Right lobe of liver (tissue), 6 donors: ENCODE data around the gene SEMA7A. TPM values are rescaled to one million over a fixed set of nuclear protein-coding genes. Genes with fewer than 3 reads are reported as not detected.
"Not testable (repeated sequence)": the region's sequence is repeated elsewhere in the genome, so short reads cannot be mapped to it uniquely, and the experiment has no call there.

ENCODE experiments used
- ATAC-seq, 4 donors: fragments of 200-7000 bp; cut with Tn5 transposase; one replicate each; pipeline ENCODE4 v1.9.1; 2020; ENCODE audit warnings: mild to moderate bottlenecking in 4 of 4, moderate library complexity in 4 of 4
- DNase-seq, 3 donors: peaks; one replicate each; pipeline ENCODE4 v3.0.0-alpha.2; 2020
- H3K27ac ChIP-seq, 3 donors: fragments of 200-600 bp; one replicate each; pipeline ENCODE4 v1.8.0; 2022
- H3K27me3 ChIP-seq, 2 donors: fragments of 200-600 bp; one replicate each; pipeline ENCODE4 v1.8.0; 2022
- H3K36me3 ChIP-seq, 4 donors: fragments of 200-600 bp; sonication (generic) in 1 of 4; one replicate each; pipeline versions ENCODE4 v1.5.1 to v1.8.0; 2017 to 2022; ENCODE audit warnings: control low read depth in 1 of 4
- H3K4me1 ChIP-seq, 4 donors: fragments of 200-600 bp; sonication (generic) in 1 of 4; one replicate each; pipeline versions ENCODE4 v1.5.1 to v1.8.0; 2017 to 2022; ENCODE audit warnings: control low read depth in 1 of 4
- H3K4me3 ChIP-seq, 3 donors: fragments of 200-600 bp; one replicate each; pipeline ENCODE4 v1.8.0; 2022
- H3K9me3 ChIP-seq, 4 donors: fragments of 200-600 bp; sonication (generic) in 1 of 4; one replicate each; pipeline versions ENCODE4 v1.5.1 to v1.8.0; 2017 to 2022; ENCODE audit warnings: control low read depth in 1 of 4
- POLR2A ChIP-seq: fragments of 450-650 bp; IDR thresholded peaks from one replicate; pipeline ENCODE4 v1.6.1; 2017; ENCODE audit warnings: antibody characterized with exemption, mild to moderate bottlenecking
- WGBS: methylation state at CpG from one replicate; pipeline ENCODE4 v1.1.6; 2018; ENCODE audit warnings: low coverage, low lambda C conversion rate; ENCODE audit not compliant: insufficient coverage; ENCODE audit errors: missing lambda C conversion rate; 5-methylcytosine and 5-hydroxymethylcytosine counted together
- intact Hi-C, 2 donors: fragments of 100-400 bp; cut with DNase I; formaldehyde crosslinking; loops; one replicate each; pipeline versions ENCODE4 v1.11.2 to v1.14.1; 2022
- microRNA-seq, 2 donors: library from miRNA; unstranded; fragments of <30 nt; microRNA quantifications; one replicate each; pipeline ENCODE4, GENCODE V29; 2019 to 2020
- small RNA-seq, 2 experiments: library from RNA; depleted of rRNA; stranded (forward); fragments of <200 nt; gene quantifications; one replicate each; pipeline ENCODE3, GENCODE V24; 2016
- total RNA-seq, 6 experiments: library from RNA; depleted of rRNA in 2 of 6; stranded (reverse); fragments of >200 nt in 2 of 6; fragmentation: NEBNext Ultra II Directional in 3 of 6; extraction: Animal tissue kit (Norgen Biotek cat#: 25700) in 3 of 6; gene quantifications; one replicate each; pipeline versions ENCODE4 v1.1.0 to v1.2.4, GENCODE V29; 2016 to 2023
- TF ChIP-seq, protein P1 (sequence below), 4 donors: fragments of 200-600 bp in 3 of 4; fragments of 450-650 bp in 1 of 4; IDR thresholded peaks; one replicate each; pipeline versions ENCODE4 v1.5.1 to v1.8.0; 2016 to 2022; ENCODE audit warnings: antibody characterized with exemption in 4 of 4, mild to moderate bottlenecking in 2 of 4
- donor health status: DM: no; HTN: yes; CAD: no.
- donor health status: DM: no; HTN: no; CAD: no.
- donor health status: DM: no; HTN: no; CAD: no.
- donor health status: DM: no; HTN: yes; CAD: no.
- donor health status: DM: no; HTN: yes; CAD: no.

Gene SEMA7A
- total RNA-seq, 6 experiments from 2014 or later, result 0.42 to 2.4 (median 1.1) TPM

DNA sequence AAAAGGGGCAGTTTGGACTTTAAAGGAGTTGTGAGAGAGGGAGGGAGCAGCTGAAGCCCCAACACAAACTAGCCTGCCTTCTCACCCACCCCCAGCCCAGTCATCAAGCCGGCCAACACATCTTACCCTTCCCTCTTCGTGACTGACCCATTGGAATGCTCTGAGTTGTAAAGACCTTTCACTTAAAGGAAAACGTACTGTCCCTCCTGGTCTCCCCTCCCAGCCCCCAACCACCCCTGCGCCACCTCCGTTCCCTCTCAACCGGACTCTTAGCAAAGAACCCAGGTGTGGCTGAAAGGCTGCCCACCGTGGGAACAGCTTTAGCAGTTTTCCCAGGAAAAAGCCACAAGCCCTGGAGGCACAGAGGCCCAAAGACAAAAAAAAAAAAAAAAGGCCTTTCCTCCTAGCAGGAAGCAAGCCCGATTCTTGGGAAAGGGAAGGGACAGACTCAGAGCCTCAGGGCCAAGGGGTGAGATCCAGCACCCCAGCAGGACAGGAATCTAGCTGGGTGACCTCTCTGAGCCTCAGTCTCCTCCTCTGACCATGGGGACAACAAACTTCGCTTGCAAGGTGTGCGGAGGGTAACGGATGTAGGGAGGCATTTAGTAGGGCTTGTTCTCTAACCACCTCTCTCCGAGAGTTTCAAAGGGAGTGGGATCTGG lies 68.7 kb downstream of the SEMA7A start:
- TF ChIP-seq POLR2A, result no peak
- TF ChIP-seq, protein P1, sequence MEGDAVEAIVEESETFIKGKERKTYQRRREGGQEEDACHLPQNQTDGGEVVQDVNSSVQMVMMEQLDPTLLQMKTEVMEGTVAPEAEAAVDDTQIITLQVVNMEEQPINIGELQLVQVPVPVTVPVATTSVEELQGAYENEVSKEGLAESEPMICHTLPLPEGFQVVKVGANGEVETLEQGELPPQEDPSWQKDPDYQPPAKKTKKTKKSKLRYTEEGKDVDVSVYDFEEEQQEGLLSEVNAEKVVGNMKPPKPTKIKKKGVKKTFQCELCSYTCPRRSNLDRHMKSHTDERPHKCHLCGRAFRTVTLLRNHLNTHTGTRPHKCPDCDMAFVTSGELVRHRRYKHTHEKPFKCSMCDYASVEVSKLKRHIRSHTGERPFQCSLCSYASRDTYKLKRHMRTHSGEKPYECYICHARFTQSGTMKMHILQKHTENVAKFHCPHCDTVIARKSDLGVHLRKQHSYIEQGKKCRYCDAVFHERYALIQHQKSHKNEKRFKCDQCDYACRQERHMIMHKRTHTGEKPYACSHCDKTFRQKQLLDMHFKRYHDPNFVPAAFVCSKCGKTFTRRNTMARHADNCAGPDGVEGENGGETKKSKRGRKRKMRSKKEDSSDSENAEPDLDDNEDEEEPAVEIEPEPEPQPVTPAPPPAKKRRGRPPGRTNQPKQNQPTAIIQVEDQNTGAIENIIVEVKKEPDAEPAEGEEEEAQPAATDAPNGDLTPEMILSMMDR (IDR thresholded peaks at IDR 0.05), result no peak
- no peaks in the 10 kb centered on the region for H3K27me3 ChIP-seq
- intact Hi-C loops, result no loop called here
- peak overlapping the region; percentile 67 to 76 (median 70) for H3K4me3 ChIP-seq
- DNase-seq, result no peak
- ATAC-seq, result no peak
- H3K27ac ChIP-seq, result no peak overlapping the region
- H3K36me3 ChIP-seq, result no peaks in the 10 kb centered on the region
- no peaks in the 10 kb centered on the region for H3K9me3 ChIP-seq
- WGBS, result 86% methylated on average over 3 of the region's 12 CpGs
- no peaks in the 10 kb centered on the region for H3K4me1 ChIP-seq

DNA sequence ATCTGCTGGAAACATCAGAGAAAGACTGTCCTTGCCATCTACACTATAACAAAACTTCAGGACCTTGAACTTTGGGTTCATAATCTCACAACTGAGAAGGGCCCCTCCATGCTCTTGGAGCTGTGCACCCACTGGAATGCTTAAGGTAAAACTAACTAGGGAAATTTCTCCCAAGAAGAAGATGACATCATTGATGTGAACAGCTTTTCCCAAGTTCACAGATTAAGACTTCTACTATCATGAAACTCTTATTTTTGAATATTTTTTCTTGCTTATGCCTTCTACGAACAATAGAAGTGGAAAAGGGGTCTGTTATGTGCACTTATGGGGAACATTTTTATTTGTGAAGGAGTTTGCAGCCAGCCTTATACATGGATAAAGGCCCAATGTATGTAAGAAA lies 71.3 kb downstream of the SEMA7A start:
- H3K4me1 ChIP-seq, result no peaks in the 10 kb centered on the region
- ATAC-seq, result no peak
- H3K27ac ChIP-seq, result no peak overlapping the region
- DNase-seq, result no peak
- intact Hi-C loops, result no loop called here
- H3K36me3 ChIP-seq, result no peaks in the 10 kb centered on the region
- H3K4me3 ChIP-seq, result no peak overlapping the region
- H3K27me3 ChIP-seq, result no peaks in the 10 kb centered on the region
- no peaks in the 10 kb centered on the region for H3K9me3 ChIP-seq
- TF ChIP-seq POLR2A, result no peak
- TF ChIP-seq, protein P1 (IDR thresholded peaks at IDR 0.05), result no peak
- 61% methylated on average over 1 of the region's 1 CpG for WGBS

DNA sequence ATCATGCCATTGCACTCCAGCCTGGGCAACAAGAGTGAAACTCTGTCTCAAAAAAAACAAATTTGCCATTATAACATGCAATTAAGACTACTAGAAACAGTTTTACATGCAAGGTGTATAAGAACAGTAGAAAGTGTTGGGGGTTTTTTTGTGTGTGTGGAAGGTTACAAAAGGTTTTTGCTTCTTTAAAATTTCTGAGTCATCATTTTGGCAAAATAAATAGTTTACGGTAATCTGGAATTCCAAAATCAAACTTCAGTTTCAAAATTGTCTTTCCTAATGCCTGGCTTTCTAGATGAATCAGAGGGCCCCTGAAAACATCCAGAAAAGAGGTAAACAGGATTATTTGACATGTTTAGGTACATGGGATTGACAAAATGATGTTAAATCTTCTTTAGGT lies 72.9 kb downstream of the SEMA7A start:
- H3K27ac ChIP-seq, H3K36me3 ChIP-seq, H3K4me1 ChIP-seq, ATAC-seq, H3K27me3 ChIP-seq, DNase-seq, H3K4me3 ChIP-seq, H3K9me3 ChIP-seq, intact Hi-C loops: not testable (repeated sequence)
- WGBS, result 13% methylated on average over 1 of the region's 1 CpG

DNA sequence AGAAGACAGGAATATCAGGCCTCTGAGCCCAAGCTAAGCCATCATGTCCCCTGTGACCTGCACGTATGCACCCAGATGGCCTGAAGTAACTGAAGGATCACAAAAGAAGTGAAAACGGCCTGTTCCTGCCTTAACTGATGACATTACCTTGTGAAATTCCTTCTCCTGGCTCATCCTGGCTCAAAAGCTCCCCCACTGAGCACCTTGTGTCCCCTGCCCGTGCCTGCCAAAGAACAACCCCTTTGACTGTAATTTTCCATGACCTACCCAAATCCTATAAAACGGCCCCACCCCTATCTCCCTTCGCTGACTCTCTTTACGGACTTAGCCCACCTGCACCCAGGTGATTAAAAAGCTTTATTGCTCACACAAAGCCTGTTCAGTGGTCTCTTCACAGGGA lies 74.4 kb downstream of the SEMA7A start:
- H3K27me3 ChIP-seq, DNase-seq, H3K36me3 ChIP-seq, H3K4me3 ChIP-seq, ATAC-seq, H3K4me1 ChIP-seq, intact Hi-C loops, H3K27ac ChIP-seq, H3K9me3 ChIP-seq: not testable (repeated sequence)
- 77% methylated on average over 5 of the region's 6 CpGs for WGBS

Small RNA genes within 50 kb of the gene (microRNA-seq; reads per million reads assigned to microRNA genes)
- 0 to 0.29 reads per million in 2 donors for gene MIR6881

Small RNA genes within 50 kb of the gene (small RNA-seq; reads per million reads assigned to genes)
- gene MIR6881, result 0 reads per million in 2 experiments

Other genes with a start within 250 kb of the SEMA7A start
- under 1 TPM in 1 of 6 experiments, not detected in 5; 0.12 TPM for gene STRA6, start 231.2 kb downstream of the SEMA7A start, total RNA-seq
- gene CCDC33, start 197.6 kb downstream of the SEMA7A start, total RNA-seq, result not detected
- gene CYP11A1, start 66.3 kb downstream of the SEMA7A start, total RNA-seq, result 1 to 10 TPM; 2.5 to 6.4 (median 2.8) TPM
- gene UBL7, start 27.2 kb upstream of the SEMA7A start, total RNA-seq, result 10 to 100 TPM; 14.8 to 38.0 (median 17.3) TPM
- 1 to 10 TPM; 1.5 to 3.2 (median 2.3) TPM for gene ARID3B, start 107.3 kb upstream of the SEMA7A start, total RNA-seq
- gene CLK3, start 181.9 kb upstream of the SEMA7A start, total RNA-seq, result 10 to 100 TPM; 27.8 to 44.1 (median 33.2) TPM